ENCODE data around the gene TRPV3.

- TF ChIP-seq CTCF (IDR thresholded peaks at IDR 0.05) (no peak), EZH2 (IDR thresholded peaks at IDR 0.05; ENCODE audit: borderline replicate concordance, insufficient read depth, low read depth, low read length, poor library complexity, severe bottlenecking) (no peak)
These were observed 13.2 kb downstream of the TRPV3 start for GRCh38 chr17:3544365-3544764.
